Type B pancreatic cell (in vitro differentiated cells): Measurements from ENCODE around the gene KRTAP10-2. TPM values are rescaled to one million over a fixed set of nuclear protein-coding genes. Genes with fewer than 3 reads are reported as not detected.

ENCODE experiments used
- DNase-seq: peaks from one replicate; pipeline ENCODE4 v3.0.0; 2021; ENCODE audit warnings: mixed read lengths; ENCODE audit not compliant: unreplicated experiment; ENCODE audit errors: extremely low spot score
- H3K27ac Mint-ChIP-seq: 2 replicates; pipeline ENCODE4 v1.8.0; 2021; ENCODE audit warnings: mild to moderate bottlenecking, mixed read lengths
- H3K27me3 Mint-ChIP-seq: 2 replicates; pipeline ENCODE4 v1.8.0; 2021; ENCODE audit warnings: mixed read lengths
- H3K36me3 Mint-ChIP-seq: 2 replicates; pipeline ENCODE4 v1.8.0; 2021; ENCODE audit warnings: mixed read lengths
- H3K4me1 Mint-ChIP-seq: one replicate; pipeline ENCODE4 v1.8.0; 2021; ENCODE audit warnings: mixed read lengths; ENCODE audit not compliant: unreplicated experiment
- H3K4me3 Mint-ChIP-seq: 2 replicates; pipeline ENCODE4 v1.8.0; 2021; ENCODE audit warnings: mild to moderate bottlenecking, mixed read lengths
- H3K9me3 Mint-ChIP-seq: 2 replicates; pipeline ENCODE4 v1.8.0; 2021; ENCODE audit warnings: mixed read lengths
- CTCF ChIP-seq: fragments of 200-600 bp; sonication (generic); conservative IDR thresholded peaks from 2 replicates; pipeline ENCODE4 v1.5.0; 2021; ENCODE audit warnings: antibody characterized with exemption, mild to moderate bottlenecking
- total RNA-seq: library from RNA; stranded (reverse); gene quantifications from 2 replicates; pipeline ENCODE4 v1.2.1, GENCODE V29; 2021; ENCODE audit warnings: low replicate concordance

KRTAP10-2 gene
- total RNA-seq, 1 donor from 2014 or later: not detected

- Mint-ChIP-seq H3K4me3 (no peak overlapping the region), H3K4me1 (peaks cover 8% of the 10 kb centered on the region), H3K27ac (no peak overlapping the region), H3K36me3 (no peaks in the 10 kb centered on the region), H3K9me3 (no peaks in the 10 kb centered on the region), H3K27me3 (no peaks in the 10 kb centered on the region)
- DNase-seq: no peak
- no peak for TF ChIP-seq CTCF
Observed at GRCh38 chr21:44508711-44509445, 42.4 kb downstream of the KRTAP10-2 start.

- peaks cover 8% of the 10 kb centered on the region for H3K4me1 Mint-ChIP-seq
- TF ChIP-seq CTCF: no peak
- no peak overlapping the region for H3K27ac Mint-ChIP-seq
- no peak for DNase-seq
- no peaks in the 10 kb centered on the region for H3K27me3 Mint-ChIP-seq
- H3K36me3 Mint-ChIP-seq: no peaks in the 10 kb centered on the region
- H3K9me3 Mint-ChIP-seq: no peaks in the 10 kb centered on the region
- H3K4me3 Mint-ChIP-seq: no peak overlapping the region
Observed at GRCh38 chr21:44508426-44508710, 42.9 kb downstream of the KRTAP10-2 start.

GRCh38 chr21:44507673-44508425, 43.5 kb downstream of the KRTAP10-2 start:
- H3K36me3 Mint-ChIP-seq: no peaks in the 10 kb centered on the region
- no peak overlapping the region for H3K27ac Mint-ChIP-seq
- TF ChIP-seq CTCF: no peak
- no peak overlapping the region for H3K4me3 Mint-ChIP-seq
- H3K27me3 Mint-ChIP-seq: no peaks in the 10 kb centered on the region
- peaks cover 8% of the 10 kb centered on the region for H3K4me1 Mint-ChIP-seq
- no peak for DNase-seq
- no peaks in the 10 kb centered on the region for H3K9me3 Mint-ChIP-seq

GRCh38 chr21:44506279-44507255, 44.7 kb downstream of the KRTAP10-2 start:
- Mint-ChIP-seq H3K27ac (no peak overlapping the region), H3K9me3 (no peaks in the 10 kb centered on the region), H3K27me3 (no peaks in the 10 kb centered on the region), H3K36me3 (no peaks in the 10 kb centered on the region), H3K4me3 (no peak overlapping the region), H3K4me1 (peaks cover 8% of the 10 kb centered on the region)
- no peak for DNase-seq
- TF ChIP-seq CTCF: no peak

- peaks cover 8% of the 10 kb centered on the region for H3K4me1 Mint-ChIP-seq
Observed at GRCh38 chr21:44505673-44506278, 45.5 kb downstream of the KRTAP10-2 start.

More at GRCh38 chr21:44505673-44506278, 45.5 kb downstream of the KRTAP10-2 start:
- Mint-ChIP-seq H3K4me3 (no peak overlapping the region), H3K27ac (no peak overlapping the region), H3K27me3 (no peaks in the 10 kb centered on the region), H3K36me3 (no peaks in the 10 kb centered on the region), H3K9me3 (no peaks in the 10 kb centered on the region)
- no peak for TF ChIP-seq CTCF
- DNase-seq: no peak
